HepG2 (cell line): ENCODE results near the gene NUDT1. TPM values are rescaled to one million over a fixed set of nuclear protein-coding genes. Genes with fewer than 3 reads are reported as not detected.

ENCODE experiments used
- ARNT ChIP-seq: fragments of 450-650 bp; IDR thresholded peaks from 2 replicates; pipeline ENCODE4 v1.6.1; 2017
- CBX2 ChIP-seq, 2 experiments: fragments of 200-600 bp in 1 of 2; sonication (generic); formaldehyde crosslinking in 1 of 2; IDR thresholded peaks; 2 replicates each; pipeline versions ENCODE4 v1.7.0 to v1.8.1; 2018 to 2022; ENCODE audit warnings: low read depth in 2 of 2, low read length in 1 of 2, mild to moderate bottlenecking in 1 of 2, missing genetic modification reagents in 1 of 2
- FOXC1 ChIP-seq: sonication (generic); formaldehyde crosslinking; IDR thresholded peaks from 2 replicates; pipeline ENCODE4 v1.8.0; 2022; ENCODE audit warnings: mild to moderate bottlenecking, missing genetic modification reagents, borderline replicate concordance
- GABPB1 ChIP-seq: IDR thresholded peaks from 2 replicates; pipeline ENCODE4 v1.6.1; 2016; ENCODE audit warnings: mild to moderate bottlenecking, missing genetic modification reagents, moderate library complexity, missing compliant biosample characterization
- GATAD2A ChIP-seq: IDR thresholded peaks from 2 replicates; pipeline ENCODE4 v1.6.1; 2016
- NFATC3 ChIP-seq: sonication (generic); formaldehyde crosslinking; IDR thresholded peaks from 2 replicates; pipeline ENCODE4 v1.5.1; 2020; ENCODE audit warnings: mild to moderate bottlenecking, missing genetic modification reagents
- NFYC ChIP-seq: IDR thresholded peaks from 2 replicates; pipeline ENCODE4 v1.6.1; 2016; ENCODE audit warnings: missing genetic modification reagents, missing compliant biosample characterization
- RFXAP ChIP-seq: sonication (generic); formaldehyde crosslinking; IDR thresholded peaks from 2 replicates; pipeline ENCODE4 v1.4.0; 2020; ENCODE audit warnings: missing genetic modification reagents, borderline replicate concordance
- WIZ ChIP-seq: sonication (generic); formaldehyde crosslinking; IDR thresholded peaks from 2 replicates; pipeline ENCODE4 v1.5.1; 2020; ENCODE audit warnings: mild to moderate bottlenecking, missing genetic modification reagents
- ZC3H13 ChIP-seq: sonication (generic); formaldehyde crosslinking; IDR thresholded peaks from 2 replicates; pipeline ENCODE4 v1.8.1; 2023; ENCODE audit warnings: mild to moderate bottlenecking, missing genetic modification reagents, moderate library complexity
- ZC3H4 ChIP-seq: sonication (generic); formaldehyde crosslinking; IDR thresholded peaks from 2 replicates; pipeline ENCODE4 v1.4.0; 2020; ENCODE audit warnings: missing genetic modification reagents, borderline replicate concordance
- ZNF205 ChIP-seq: IDR thresholded peaks from 2 replicates; pipeline ENCODE4 v1.6.1; 2018; ENCODE audit warnings: missing biosample characterization, missing genetic modification reagents
- ZNF274 ChIP-seq: sonication (generic); formaldehyde crosslinking; IDR thresholded peaks from 2 replicates; pipeline ENCODE4 v1.5.1; 2020; ENCODE audit warnings: mild to moderate bottlenecking, missing genetic modification reagents
- ZNF589 ChIP-seq: sonication (generic); formaldehyde crosslinking; conservative IDR thresholded peaks from 2 replicates; pipeline ENCODE4 v1.8.0; 2022; ENCODE audit warnings: mild to moderate bottlenecking, moderate library complexity, missing genetic modification reagents
- ZNF792 ChIP-seq: IDR thresholded peaks from 2 replicates; pipeline ENCODE4 v1.6.1; 2016
- polyA plus RNA-seq, 8 experiments: library from polyadenylated mRNA; depleted of rRNA in 3 of 8; stranded (reverse) in 7 of 8; unstranded in 1 of 8; fragments of >200 nt; fragmentation: Illumina TruSeq in 4 of 8; extraction: Trizol in 4 of 8; gene quantifications; 2 replicates each; pipeline versions ENCODE4 v1.2.1 to v1.2.3, GENCODE V29; 2011 to 2016; ENCODE audit warnings: low read depth in 4 of 8, missing spikeins in 1 of 8, mixed read lengths in 1 of 8; ENCODE audit not compliant: insufficient read depth in 1 of 8
- total RNA-seq, 5 experiments: library from RNA; depleted of rRNA; stranded (reverse); fragments of >200 nt; fragmentation: Illumina TruSeq; extraction: Trizol; gene quantifications; 2 replicates each; pipeline ENCODE4 v1.2.3, GENCODE V29; 2016; ENCODE audit warnings: low read depth in 1 of 5
- TF ChIP-seq, protein P1 (sequence below): IDR thresholded peaks from 2 replicates; pipeline ENCODE4 v1.6.1; 2012; ENCODE audit warnings: inconsistent platforms
- TF ChIP-seq, protein P2 (sequence below): sonication (generic); formaldehyde crosslinking; IDR thresholded peaks from 2 replicates; pipeline ENCODE4 v1.4.0; 2020; ENCODE audit warnings: missing genetic modification reagents, borderline replicate concordance
- TF ChIP-seq, protein P3 (sequence below): sonication (generic); formaldehyde crosslinking; conservative IDR thresholded peaks from 2 replicates; pipeline ENCODE4 v1.4.0; 2020; ENCODE audit warnings: missing genetic modification reagents
- TF ChIP-seq, protein P4 (sequence below): sonication (generic); formaldehyde crosslinking; IDR thresholded peaks from 2 replicates; pipeline ENCODE4 v1.5.1; 2020; ENCODE audit warnings: missing genetic modification reagents, mild to moderate bottlenecking, borderline replicate concordance

The NUDT1 gene
- total and polyA plus RNA-seq, 2 of the 13 experiments (the other 11 are each of a cell fraction or from before 2014, with no cell fraction given): 9.1 to 26.8 TPM

DNA sequence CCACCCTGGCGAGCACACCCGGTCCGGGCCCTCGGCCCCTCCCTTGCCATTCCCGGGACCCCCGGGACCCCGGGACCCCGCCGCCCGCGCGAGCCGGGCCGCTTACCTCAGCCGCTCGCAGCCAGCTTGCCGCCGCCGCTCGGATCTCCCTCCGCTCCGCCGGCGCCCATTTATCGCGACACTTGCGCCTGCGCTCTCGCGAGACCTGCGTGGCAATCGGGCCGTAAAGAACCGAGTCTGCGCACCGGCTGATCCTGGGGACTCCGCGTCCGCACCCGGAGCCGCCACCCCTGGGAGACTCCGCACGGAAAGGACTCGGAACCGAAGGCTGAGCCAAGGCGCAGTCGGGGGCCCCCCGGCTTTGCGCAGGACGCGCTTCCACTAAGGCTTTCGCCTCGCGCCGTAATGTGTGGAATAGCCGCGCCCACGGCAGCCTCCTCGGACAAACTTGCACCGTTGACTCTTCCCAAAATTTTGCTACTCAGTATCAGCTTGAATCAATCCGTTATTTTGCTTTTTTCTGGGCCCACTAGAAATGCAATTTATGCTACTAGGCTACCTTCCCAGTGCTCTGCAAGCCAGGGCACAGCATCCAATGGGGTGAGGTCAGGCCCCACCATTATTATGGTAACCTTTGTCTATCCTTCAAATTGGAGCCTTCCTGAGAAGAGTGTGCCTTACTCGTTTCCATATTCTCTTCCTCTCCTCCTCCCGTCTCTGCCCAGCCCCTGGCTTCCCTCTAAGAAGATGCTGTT lies 9.1 kb upstream of the NUDT1 start, which contains the start of gene MAD1L1 (continued):
- TF ChIP-seq ZNF589 (CRISPR knock-in tag): no peak
- TF ChIP-seq WIZ (CRISPR knock-in tag): no peak
- TF ChIP-seq ARNT: no peak
- TF ChIP-seq, protein P1, sequence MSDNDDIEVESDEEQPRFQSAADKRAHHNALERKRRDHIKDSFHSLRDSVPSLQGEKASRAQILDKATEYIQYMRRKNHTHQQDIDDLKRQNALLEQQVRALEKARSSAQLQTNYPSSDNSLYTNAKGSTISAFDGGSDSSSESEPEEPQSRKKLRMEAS: peak; percentile 53; the same call in 1 of the 2 replicates
- TF ChIP-seq, protein P2, sequence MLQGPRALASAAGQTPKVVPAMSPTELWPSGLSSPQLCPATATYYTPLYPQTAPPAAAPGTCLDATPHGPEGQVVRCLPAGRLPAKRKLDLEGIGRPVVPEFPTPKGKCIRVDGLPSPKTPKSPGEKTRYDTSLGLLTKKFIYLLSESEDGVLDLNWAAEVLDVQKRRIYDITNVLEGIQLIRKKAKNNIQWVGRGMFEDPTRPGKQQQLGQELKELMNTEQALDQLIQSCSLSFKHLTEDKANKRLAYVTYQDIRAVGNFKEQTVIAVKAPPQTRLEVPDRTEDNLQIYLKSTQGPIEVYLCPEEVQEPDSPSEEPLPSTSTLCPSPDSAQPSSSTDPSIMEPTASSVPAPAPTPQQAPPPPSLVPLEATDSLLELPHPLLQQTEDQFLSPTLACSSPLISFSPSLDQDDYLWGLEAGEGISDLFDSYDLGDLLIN: peak; percentile 27; the same call in 1 of the 2 replicates
- TF ChIP-seq ZC3H13 (CRISPR knock-in tag): peak; percentile 73; the same call in 1 of the 2 replicates
- no peak for TF ChIP-seq NFYC (CRISPR knock-in tag)
- TF ChIP-seq, protein P3, sequence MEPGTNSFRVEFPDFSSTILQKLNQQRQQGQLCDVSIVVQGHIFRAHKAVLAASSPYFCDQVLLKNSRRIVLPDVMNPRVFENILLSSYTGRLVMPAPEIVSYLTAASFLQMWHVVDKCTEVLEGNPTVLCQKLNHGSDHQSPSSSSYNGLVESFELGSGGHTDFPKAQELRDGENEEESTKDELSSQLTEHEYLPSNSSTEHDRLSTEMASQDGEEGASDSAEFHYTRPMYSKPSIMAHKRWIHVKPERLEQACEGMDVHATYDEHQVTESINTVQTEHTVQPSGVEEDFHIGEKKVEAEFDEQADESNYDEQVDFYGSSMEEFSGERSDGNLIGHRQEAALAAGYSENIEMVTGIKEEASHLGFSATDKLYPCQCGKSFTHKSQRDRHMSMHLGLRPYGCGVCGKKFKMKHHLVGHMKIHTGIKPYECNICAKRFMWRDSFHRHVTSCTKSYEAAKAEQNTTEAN: 0 out of 2 replicates have a peak, but pooled peaks have one; percentile 60
- TF ChIP-seq CBX2 (IDR thresholded peaks at IDR 0.05; ENCODE audit: low read depth, low read length): no peak
- TF ChIP-seq CBX2 (CRISPR knock-in tag; IDR thresholded peaks at IDR 0.05; ENCODE audit: low read depth): no peak; the same call in 1 of the 2 replicates
- TF ChIP-seq, protein P4, sequence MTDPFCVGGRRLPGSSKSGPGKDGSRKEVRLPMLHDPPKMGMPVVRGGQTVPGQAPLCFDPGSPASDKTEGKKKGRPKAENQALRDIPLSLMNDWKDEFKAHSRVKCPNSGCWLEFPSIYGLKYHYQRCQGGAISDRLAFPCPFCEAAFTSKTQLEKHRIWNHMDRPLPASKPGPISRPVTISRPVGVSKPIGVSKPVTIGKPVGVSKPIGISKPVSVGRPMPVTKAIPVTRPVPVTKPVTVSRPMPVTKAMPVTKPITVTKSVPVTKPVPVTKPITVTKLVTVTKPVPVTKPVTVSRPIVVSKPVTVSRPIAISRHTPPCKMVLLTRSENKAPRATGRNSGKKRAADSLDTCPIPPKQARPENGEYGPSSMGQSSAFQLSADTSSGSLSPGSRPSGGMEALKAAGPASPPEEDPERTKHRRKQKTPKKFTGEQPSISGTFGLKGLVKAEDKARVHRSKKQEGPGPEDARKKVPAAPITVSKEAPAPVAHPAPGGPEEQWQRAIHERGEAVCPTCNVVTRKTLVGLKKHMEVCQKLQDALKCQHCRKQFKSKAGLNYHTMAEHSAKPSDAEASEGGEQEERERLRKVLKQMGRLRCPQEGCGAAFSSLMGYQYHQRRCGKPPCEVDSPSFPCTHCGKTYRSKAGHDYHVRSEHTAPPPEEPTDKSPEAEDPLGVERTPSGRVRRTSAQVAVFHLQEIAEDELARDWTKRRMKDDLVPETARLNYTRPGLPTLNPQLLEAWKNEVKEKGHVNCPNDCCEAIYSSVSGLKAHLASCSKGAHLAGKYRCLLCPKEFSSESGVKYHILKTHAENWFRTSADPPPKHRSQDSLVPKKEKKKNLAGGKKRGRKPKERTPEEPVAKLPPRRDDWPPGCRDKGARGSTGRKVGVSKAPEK (CRISPR knock-in tag): no peak
- peak; percentile 74; the same call in 1 of the 2 replicates for TF ChIP-seq GABPB1 (CRISPR knock-in tag)
- no peak for TF ChIP-seq ZC3H4 (CRISPR knock-in tag)
- 0 out of 2 replicates have a peak, but pooled peaks have one; percentile 12 for TF ChIP-seq GATAD2A (CRISPR knock-in tag)
- TF ChIP-seq ZNF274 (CRISPR knock-in tag): no peak
- peak; percentile 68; the same call in 1 of the 2 replicates for TF ChIP-seq NFATC3 (CRISPR knock-in tag)
- TF ChIP-seq FOXC1 (CRISPR knock-in tag): no peak
- no peak for TF ChIP-seq RFXAP (CRISPR knock-in tag)
- 0 out of 2 replicates have a peak, but pooled peaks have one; percentile 35 for TF ChIP-seq ZNF792 (CRISPR knock-in tag)
- 0 out of 2 replicates have a peak, but pooled peaks have one; percentile 33 for TF ChIP-seq ZNF205 (CRISPR knock-in tag)
